ENCODE data around the gene DDAH1.

- TF ChIP-seq POLR2A (IDR thresholded peaks at IDR 0.05; ENCODE audit: low read depth, low read length) (no peak), TAF1 (IDR thresholded peaks at IDR 0.05; ENCODE audit: borderline replicate concordance, low read depth, low read length) (no peak)
These were observed 187.2 kb downstream of the DDAH1 start for GRCh38 chr1:85277802-85278201.
